Endothelial cell of umbilical vein (primary cell): ENCODE measurements around the gene COMMD9.

Source experiments
- EZH2 ChIP-seq: IDR thresholded peaks from 2 replicates; pipeline ENCODE4 v1.6.1; 2012; ENCODE audit warnings: borderline replicate concordance, low read depth, mild to moderate bottlenecking, moderate library complexity, low read length, inconsistent platforms; ENCODE audit not compliant: severe bottlenecking
- POLR2A ChIP-seq: IDR thresholded peaks from 2 replicates; pipeline ENCODE4 v1.6.1; 2012; ENCODE audit warnings: low read depth, mild to moderate bottlenecking, control low read depth, low read length
- POLR2AphosphoS5 ChIP-seq: IDR thresholded peaks from 2 replicates; pipeline ENCODE4 v1.6.1; 2012; ENCODE audit warnings: low read depth, mild to moderate bottlenecking, control low read depth, low read length, moderate library complexity; ENCODE audit not compliant: insufficient read depth

- TF ChIP-seq POLR2A (no peak), POLR2AphosphoS5 (no peak), EZH2 (no peak)
These were observed 590 bp downstream of the COMMD9 start for GRCh38 chr11:36288442-36289225.
